GM19240 (cell line): Measurements from ENCODE around the gene OR6F1.
"Not testable (repeated sequence)": the region's sequence is repeated elsewhere in the genome, so short reads cannot be mapped to it uniquely, and the experiment has no call there.

ENCODE experiments used
- DNase-seq: peaks from one replicate; pipeline ENCODE4 v3.0.0; 2011; ENCODE audit warnings: low spot score; ENCODE audit not compliant: insufficient read length

OR6F1 gene

DNA sequence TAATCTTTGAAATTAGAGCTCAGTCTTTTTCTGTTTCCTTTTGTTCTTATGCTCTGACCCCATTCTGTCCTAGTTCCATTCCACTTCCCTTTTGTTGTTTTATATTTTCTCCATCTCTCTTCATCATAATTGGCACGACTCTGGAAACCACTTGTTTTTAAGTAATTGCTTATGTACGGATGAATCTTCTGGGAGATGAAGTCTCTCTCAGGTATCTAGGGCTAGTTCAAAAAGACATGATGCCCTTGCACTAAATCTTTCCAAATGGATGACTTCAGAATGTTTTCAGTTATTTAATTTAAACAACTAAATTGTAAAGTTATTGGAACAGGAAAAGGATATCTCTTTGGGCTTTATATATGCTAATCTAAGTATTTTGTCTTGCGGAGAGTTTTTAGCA is at the start of gene OR6F1:
OR6F1 (minus strand) TSS at position 101 of the 400 bp plus-strand sequence. CDS start 3,891 bp downstream, outside the sequence.
- no peak for DNase-seq

DNA sequence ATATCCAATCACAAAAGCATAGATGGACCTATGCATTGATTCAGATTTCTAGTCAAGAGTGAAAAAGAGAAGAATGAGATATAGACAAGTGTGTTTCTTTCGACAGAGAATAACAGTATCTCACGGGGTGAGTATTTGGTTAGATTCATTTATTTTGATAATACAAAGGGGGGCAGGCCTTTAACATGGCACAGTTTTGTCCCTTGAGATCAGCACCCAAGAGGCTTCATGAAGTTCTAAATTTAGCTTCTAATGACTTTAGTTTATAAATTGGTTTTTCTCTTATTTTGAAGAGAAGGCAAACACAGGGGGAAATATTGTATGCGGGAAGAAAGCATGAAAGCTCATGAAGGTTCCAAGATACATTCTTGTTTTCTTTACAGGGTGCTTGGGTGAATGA is 44.0 kb upstream of the OR6F1 start, which contains the start of gene OR1C1:
OR1C1 (minus strand) TSS at position 101 of the 400 bp plus-strand sequence. CDS start 2,150 bp downstream, outside the sequence.
- DNase-seq: no peak

DNA sequence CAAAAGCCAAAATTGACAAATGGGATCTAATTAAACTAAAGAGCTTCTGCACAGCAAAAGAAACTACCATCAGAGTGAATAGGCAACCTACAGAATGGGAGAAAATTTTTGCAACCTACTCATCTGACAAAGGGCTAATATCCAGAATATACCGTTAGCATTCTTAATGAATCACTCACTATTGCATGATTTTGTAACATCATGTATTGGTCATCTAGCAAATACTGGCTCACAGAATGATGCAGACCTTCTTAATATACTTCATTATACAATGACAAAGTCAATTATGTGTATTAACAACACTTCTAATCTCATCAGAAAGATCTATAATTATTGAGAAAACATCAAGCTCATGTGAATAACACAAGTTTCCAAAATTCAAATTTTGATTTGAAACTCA is 37.9 kb upstream of the OR6F1 start:
- not testable (repeated sequence) for DNase-seq

DNA sequence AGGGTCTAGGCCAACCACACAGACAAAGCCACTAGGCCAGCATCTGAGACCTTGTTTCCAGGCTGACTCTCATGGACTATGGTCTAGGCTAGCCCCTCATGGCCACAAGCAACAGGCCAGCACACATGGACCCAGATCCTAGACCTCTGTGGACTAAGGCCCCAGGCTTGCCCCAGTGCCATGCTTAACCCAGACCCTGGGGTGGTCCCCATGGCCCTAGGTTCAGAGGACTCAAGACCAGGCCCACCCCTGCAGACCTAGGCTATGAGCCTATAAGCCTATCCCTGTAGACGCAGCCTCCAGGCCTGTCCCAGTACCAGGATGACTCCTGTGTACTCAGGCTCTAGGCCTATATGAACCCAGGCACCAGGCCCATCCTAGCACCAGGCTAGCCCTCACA is 33.4 kb upstream of the OR6F1 start:
- no peak for DNase-seq

DNA sequence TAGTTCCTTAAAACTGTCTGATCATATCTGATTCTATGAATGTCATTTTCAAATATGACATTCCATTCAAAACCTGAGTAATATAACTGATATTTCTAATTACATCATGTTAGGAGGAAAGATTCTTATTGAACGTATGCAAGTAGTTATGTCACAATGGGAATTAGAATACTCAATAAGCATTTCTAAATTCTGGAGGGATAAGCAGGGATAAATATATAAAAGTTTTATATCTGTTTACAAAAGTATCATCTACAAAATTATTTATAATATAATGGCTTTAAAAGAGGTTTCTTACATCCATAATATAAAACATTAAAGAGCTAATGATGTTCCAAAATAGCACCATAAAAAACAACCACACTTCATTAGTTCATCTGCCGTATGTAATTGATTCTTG is 31.6 kb upstream of the OR6F1 start, which contains the start of gene OR14A2:
OR14A2 (minus strand) TSS at position 101 of the 400 bp plus-strand sequence.
- no peak for DNase-seq

DNA sequence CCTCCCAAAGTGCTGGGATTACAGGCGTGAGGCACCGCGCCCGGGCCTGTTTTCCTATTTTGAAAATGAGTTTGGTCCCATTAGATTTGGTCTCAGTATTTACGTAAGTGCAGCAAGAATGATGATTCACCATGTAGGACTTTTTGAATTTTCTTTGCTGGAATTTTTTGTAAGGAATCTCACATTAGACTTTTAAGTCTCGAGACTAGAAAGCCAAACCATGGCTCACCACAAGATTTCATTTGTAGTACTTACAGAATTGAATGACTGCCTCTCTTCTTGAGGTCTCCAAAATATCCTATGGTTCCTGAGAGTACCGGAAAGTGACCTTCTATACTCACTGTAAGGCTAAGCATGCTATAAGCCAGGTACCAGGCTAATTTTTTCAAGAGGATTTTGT is 31.2 kb upstream of the OR6F1 start:
- no peak for DNase-seq

DNA sequence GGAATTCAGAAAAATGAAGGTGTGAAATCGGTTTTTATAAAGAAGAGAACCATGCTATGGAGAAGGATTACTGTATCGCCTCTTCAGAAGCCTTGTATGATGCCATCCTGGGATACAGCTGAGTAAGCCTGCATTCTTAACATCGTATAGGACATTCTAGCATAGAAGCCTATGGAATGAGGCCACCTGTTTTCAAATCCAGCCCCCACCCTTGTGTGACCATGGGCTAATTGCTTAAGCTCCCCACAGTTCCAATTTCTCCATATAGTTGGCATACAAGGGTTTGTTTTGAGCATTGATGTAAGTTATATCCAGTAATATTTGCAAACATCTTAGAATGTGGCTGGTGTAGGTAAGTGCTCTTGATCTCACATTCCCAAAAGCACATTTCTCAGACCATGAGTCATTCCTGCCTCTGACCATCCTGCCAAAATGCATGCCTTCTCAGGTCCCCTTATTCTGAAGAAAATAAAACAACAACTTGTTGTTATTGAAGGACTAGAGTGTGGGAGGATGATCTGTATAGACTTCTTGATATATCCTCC is 30.0 kb upstream of the OR6F1 start:
- DNase-seq: no peak

DNA sequence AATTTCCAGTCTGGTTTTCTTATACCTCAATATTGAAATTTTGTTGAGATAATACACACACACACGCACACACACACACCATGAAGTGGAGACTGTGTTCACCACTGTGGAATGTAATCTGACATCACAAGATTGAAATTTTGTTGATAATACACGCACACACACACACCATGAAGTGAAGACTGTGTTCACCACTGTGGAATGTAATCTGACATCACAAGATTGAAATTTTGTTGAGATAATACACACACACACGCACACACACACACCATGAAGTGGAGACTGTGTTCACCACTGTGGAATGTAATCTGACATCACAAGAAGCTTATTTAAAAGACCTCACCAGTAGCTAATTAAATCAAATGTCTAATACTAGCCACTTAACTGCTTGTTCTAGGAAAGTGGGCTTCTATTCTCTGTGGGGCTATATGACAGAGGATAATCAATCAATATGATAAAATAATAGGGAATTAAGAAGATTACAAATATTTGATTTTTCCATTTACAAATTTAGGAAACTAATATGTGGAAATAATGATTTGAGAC is 25.8 kb upstream of the OR6F1 start:
- DNase-seq: not testable (repeated sequence)

DNA sequence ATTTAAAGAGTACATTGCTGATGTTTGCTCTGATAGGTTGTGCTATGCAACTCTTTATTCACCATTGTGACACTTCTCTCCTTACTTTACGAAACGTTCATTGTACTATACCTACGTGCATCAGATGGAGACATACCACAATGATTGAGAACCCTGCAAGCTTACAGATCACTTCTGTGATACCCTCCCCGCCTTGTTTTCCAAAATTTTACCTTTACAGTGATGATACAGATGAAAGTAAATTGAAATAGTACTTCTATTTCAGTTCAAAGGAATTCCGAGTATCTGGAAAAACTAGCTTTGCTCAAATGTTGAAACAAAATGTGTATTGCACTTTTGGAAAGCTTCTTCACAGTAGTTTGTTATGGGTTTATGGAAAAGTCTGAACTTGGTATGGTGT is 25.3 kb upstream of the OR6F1 start:
- DNase-seq: no peak

DNA sequence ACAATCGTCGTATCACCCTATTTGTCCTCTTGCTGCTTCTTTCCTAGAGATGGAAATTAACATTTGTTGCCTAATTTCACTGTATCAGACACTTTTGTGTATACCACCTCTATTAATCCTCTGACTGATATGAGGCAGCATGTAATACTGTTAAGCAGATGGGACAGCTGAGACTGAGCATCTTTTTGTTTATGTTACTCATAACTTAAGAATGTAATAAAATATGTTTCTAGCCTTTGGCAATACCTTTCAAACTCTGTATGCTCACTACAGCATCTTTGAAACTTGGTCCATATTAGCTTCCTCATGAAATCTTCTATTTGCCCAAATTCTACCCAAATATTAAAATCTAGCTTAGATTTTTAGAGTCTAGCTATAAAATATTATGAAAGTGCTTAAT is 24.3 kb upstream of the OR6F1 start:
- DNase-seq: no peak

DNA sequence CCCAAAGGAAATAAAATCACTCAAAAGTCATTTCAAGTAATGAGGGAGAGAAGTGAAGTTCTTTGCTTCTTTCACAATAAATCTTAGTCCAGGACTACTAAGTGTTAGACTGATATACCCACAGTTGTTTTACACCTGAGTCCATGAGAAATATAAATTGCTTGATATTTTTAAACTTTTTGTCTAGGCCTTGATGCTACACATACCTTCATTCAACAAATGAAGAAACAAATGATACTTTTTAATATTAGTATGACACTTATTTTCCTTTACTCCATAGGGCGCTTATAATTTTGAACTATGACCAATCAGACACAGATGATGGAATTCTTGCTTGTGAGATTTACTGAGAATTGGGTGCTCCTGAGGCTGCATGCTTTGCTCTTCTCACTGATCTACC is 21.9 kb upstream of the OR6F1 start, which contains the start of gene OR14K1:
OR14K1 (plus strand) TSS at position 301 of the 400 bp plus-strand sequence; CDS start at position 301, 0 bp downstream.
- DNase-seq: no peak

DNA sequence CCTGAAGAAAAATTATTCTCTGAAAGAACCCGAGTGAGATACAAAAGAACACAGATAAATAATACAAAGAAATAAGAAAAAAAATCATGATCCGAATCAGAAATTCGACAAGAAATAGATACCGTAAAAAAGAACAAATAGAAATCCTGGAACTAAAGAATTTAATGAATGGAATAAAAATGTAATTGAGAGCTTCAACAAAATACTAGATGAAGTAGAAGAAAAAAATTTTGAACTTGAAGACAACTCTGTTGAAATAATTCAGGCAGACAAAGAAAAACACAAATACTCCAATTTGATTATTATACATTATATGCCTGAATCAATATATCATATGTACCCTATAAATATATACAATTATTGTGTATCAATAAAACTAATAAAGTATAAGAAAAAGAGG is 4.8 kb upstream of the OR6F1 start:
- DNase-seq: no peak

DNA sequence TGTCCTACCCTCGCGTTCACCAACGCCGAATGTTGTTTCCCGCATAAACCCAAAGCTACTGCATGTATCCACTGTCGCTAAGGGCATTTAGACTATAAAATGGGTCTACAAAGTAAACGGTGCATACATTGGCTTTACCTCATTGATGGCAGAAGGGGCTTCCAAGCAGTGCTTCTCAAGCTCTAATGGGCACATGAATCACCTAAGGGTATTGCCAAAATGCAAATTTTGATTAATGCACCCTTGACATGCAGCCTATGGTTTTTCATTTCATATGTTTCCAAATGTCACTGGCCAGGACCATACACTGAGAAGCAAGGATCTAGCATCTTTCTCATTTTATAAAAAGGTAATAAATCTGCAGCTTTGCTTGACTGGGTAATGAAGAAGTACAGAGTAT is 2.7 kb downstream of the OR6F1 start:
- DNase-seq: no peak

DNA sequence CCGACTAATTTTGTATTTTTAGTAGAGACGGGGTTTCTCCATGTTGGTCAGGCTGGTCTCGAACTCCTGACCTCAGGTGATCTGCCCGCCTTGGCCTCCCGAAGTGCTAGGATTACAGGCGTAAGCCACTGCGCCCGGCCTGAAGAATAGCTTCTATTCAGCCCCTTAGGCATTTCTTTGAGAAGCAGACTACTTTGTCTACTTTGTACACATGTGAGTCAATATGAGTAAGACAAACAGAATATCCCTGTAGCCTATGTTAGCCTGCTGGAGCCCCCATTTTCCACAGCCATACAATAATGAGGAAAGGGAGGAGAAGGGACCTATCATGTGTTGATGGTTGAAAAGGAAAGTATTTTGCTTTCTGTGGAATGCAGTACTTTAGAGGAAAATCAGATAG is 5.8 kb downstream of the OR6F1 start:
- not testable (repeated sequence) for DNase-seq

DNA sequence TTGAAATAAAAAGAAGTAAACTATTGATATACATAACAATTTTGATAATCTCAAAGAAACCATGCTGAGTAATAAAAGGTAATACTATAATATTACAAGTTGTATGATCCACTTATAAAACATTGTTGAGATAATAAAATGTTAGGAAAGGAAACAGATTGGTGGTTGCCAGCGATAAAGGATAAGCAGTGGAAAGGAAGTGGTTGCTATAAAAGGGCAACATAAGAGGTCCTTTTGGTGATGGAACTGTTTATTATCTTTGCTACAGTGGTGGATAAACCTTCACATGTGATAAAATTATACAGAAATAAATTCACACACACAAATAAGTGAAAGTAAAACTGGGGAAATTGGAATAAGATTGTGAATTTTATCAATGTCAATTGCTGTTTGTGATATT is 15.1 kb downstream of the OR6F1 start:
- DNase-seq: no peak

DNA sequence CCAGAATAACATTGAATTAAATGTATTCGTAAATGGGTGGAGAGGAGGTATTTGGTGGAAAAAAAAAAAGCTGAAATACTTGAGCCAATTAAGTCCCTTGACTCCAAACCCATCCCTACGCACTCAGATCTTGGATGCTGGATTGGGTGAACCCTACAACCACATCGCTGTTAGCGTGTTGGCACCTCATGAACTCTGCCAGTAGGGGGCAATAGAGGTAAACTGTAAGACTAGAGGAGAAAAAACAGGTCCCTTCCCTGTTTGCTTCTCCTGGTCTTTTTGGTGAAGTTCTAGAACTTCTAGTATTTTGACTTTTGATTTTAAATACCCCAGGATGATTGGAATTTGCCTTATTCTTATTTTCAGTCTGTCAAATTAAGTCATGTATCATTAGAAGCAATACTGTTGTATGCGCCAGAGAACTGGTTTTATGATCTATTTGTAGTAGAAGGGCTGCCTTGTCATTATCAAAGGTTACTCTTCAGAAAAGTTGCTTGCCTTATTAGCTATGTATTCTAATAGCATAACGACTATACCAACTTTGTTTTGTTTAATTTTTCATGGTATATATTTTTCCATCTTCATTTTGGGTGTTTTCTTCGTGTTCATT is 35.1 kb downstream of the OR6F1 start:
- peak; percentile 3 for DNase-seq

DNA sequence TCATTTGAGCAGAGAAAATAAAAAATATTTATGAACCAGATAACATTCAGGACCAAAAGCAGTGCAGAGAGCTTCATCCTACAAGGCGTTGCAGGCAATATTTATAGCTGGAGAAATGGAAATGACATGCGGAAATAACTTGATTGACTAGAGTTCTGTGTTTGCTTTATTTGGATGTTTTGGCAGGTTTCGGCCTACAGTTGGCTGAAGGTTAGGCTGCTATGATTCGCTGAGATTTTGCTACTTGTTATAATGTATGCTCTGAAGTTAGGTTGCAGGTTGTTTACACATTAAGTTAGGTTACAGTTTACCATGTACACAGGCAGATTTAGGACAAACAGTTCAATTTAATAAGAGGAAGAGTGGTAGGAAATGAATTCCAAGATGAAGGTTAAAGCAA is 36.3 kb downstream of the OR6F1 start:
- no peak for DNase-seq

DNA sequence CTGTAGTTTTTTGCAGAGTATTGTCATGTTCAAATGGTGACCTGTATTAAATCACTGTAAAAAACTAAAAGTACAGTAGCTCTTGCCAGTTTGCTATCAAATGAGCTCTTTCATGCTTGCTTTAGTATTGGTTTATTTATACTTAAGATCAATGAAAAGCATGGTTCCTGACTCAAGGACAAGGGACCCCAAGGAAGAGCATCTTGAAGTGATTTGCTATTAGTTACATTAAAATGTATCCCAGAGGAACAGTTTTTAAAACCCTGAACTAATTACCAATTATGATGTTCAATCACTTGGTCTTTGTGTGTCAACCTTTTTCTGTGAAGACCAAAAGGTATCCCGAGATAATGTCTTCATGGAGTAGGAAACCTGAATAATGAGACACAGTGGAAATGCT is 36.8 kb downstream of the OR6F1 start, which contains the start of gene OR13G1:
OR13G1 (minus strand) TSS at position 101 of the 400 bp plus-strand sequence. CDS start 6,698 bp downstream, outside the sequence.
- no peak for DNase-seq

DNA sequence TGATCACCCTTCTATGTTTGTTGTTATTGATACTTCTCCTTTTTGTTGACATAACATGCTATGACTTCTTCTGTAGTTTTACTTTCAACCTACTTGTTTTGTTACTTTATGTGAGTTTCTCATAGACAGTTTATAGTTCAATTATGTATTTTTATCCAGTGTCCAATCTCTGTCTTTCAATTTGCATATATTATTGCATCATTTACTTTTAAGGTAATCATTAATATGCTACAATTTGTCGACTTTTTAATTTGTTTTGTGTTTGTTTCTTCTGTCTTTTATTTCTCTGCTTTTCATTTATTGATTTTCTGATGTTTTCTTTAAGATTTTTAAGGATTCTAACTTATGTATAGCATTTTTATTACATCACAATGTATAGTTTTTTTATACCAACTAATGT is 47.2 kb downstream of the OR6F1 start:
- DNase-seq: no peak
